Activated gamma-delta T cell treated with anti-CD3 and anti-CD28 coated beads, Interleukin-2, amount 50 U/mL, for 16 hours (primary cell): ENCODE data around the gene LRP6.

Experiments
- DNase-seq: peaks from one replicate; pipeline ENCODE4 v3.0.0-alpha.2; 2020; ENCODE audit warnings: low read depth

LRP6 gene

DNA sequence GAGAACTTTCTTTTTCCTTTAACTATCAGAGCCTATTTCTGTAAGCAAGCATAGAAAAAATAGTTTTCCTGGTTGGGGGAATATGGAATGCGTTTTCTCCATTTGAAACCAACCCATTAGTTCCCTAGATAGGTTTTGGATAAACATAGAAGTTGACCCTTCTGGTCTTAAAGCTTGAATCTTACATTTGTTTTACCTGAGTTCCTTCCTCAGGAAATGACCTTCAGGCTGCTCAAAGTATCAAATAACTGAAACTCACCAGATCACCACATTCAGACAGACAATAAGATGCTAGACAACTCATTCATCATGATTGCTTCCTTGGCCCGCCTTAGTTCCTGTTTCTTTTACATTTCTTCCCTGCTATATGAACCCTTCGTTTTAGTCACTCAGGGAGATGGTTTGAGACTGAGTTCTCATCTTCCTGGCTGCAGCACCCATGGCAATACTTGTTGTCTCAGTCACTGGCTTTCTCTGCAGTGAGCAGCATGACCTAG, 52.2 kb downstream of the LRP6 start:
- no peak for DNase-seq

DNA sequence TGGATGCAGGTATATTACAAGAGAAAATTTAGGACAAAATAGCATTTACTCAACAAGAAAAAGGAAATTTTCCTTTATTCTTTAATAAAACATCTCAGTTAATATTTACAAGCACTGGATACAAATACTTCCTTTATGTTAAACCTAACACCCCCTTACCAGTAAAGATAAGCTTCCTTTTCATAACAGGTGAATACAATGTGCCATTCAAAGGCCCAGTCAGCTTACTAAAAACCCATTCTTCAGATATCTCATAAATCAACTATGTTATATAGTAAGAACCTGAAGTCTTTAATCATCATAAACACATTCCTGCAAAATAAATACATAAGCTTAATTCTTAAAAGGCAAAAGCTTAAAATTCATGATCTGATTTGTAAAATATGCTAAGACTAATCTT, 52.6 kb downstream of the LRP6 start:
- no peak for DNase-seq

DNA sequence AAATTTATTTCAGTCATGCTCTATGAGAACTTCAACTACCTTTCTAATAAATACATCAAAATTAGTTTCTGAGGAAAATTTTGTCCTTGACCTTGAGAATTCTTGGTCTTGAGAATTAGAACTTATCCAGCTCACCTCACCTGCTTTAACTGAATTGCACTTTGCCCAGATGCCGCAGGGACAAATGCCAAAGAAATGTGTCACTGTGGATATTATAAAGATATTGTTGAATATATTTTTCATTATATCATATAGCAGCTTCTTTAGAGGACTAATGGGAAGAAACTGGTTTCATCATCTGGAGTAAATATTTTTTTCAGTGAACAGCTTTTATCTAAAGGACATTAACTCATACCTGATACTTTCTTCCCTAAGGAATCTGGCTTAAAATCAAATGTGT, 54.1 kb downstream of the LRP6 start:
- DNase-seq, result no peak

DNA sequence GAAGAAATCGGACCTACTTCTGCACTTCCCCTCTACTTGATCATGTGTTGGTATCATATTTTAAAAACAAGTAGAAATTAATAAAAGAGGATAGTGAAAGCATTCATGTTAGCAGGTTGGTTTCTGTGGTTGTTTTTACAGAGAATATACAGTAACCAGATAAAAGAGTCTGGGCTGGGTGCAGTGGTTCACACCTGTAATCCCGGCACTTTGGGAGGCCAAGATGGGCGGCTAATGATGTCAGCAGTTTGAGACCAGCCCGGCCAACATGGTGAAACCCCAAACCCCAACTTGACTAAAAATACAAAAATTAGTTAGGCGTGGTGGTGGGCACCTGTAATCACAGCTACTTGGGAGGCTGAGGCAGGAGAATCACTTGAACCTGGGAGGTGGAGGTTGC, 55.9 kb downstream of the LRP6 start:
- DNase-seq, result no peak

DNA sequence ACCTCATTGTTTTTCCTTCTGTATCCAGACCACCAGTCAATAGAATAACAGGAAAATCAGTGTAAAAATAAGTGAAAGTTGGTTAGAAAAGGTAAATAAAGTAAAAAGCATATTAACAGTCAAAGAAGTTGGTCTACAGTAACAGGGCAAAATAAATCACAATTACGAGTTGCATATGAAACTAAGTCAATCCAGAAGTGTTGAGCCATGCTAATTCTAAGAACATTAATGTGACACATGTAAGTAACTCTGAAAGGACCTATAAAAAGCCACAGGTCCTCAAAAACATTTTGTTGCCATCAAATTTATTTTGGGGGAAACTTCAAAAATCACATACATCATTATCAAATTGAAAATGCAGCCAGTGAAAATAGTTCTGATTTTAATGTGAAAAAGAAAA, 56.4 kb downstream of the LRP6 start:
- no peak for DNase-seq

DNA sequence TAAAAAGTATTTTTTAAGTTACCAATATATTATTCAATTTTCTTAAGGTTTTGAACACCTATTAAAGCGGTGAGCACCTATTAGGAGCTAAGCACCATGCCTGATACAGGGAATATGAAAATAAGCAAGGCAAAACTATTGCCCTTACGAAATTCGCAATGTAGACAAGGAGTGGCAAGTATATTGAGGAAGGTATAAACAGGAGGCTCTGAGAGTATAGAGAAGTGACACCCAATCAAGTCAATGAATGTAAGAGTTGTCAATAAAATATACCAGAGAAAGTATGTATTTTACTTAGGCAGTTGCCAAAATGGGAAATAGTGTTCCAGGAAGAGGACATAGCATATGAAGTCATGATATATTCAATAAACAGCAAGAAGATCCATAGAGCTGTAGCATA, 57.2 kb downstream of the LRP6 start:
- no peak for DNase-seq

DNA sequence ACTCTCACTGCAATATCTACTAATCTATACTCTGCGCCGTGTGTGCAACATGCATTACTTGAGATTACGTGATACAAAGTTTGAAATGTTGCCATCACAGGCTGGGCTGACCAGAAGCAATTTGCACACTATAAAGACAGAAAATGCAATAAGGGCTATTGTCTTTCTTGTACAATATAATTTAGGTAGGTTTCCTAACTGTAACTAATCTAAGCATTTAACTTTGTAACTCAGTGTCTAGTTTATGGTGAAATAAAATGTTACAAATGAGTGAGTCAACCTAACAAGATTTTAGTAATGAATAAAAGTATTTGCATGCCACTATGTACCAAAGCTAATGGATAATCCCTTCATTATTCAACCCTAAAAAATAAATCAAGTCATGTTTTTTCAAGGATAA, 57.8 kb downstream of the LRP6 start:
- no peak for DNase-seq

DNA sequence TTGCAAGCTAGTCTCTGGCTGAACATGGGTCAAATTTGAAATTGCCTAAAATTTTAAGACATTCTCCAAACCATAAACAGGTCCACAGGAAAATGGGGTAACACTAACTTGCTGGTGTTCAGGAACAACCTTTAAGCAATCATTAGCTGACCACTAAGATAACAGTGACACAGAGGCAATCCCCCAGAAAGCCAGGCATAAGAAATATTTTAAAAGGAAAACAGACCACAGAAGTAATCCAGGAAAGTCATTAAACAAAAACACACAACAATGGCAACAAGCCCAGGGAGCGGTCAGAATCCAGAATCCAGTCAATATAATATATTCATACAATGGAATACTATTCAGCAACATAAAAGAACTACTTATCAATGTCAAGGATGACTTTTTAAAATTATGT, 59.1 kb downstream of the LRP6 start:
- no peak for DNase-seq

DNA sequence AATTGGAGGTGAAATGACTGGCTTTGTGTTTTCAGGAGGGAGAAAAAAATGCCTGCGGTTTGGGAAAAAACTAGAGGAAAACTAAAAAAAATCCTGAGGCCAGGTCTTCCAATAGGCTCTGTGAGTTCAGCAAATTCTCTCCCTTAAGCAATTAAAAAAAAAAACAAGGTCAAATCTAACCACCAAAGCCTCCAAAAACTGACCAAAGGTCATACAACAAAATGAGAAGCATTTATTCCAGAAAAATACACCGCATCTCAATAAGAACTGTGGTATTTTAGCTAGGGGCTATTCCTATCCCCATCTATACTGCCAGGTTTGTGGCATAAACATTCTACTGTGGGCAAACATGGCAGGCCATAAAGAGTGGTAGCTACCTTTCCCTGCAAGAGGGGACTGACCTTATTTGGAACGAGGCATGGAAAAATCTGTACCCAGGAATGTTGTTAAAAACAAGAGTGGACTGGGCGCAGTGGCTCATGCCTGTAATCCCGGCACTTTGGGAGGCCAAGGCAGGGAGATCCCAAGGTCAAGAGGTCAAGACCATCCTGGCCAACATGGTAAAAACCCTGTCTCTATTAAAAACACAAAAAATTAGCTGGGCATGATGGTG, 60.0 kb downstream of the LRP6 start:
- DNase-seq, result no peak

DNA sequence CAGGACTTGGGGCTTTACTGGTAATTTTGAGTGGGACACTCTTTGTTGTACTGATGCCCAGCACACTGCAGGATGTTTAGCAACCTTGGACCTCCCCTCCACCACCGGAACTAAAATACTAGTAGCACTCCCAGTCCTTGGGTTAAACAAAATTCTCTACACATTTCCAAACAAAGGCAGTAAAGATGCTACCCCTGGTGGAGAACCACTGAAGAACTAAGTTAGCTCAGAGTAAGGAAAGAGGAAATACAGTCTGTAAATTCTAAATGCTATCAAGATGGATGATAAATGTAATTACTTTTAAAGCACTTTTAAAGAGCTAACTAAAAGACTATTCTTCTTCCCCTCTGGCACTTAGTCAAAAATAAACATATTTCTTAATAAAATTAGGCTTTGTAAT, 64.1 kb downstream of the LRP6 start:
- no peak for DNase-seq

DNA sequence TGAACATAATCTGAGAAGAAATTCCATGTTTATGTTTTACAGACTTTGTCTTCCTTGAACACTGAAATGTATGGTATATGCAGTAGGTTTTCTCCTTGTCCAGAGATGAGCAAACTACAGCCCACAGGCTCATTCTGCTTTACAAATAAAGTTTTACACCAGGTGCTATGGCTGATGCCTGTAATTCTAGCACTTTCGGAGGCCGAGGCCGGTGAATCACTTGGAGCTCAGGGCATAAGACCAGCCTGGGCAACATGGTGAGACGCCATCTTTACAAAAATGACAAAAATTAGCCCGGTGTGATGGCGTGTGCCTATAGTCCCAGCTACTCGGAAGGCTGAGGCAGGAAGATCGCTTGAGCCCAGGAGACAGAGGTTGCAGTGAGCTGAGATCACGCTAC, 64.7 kb downstream of the LRP6 start:
- DNase-seq, result no peak

DNA sequence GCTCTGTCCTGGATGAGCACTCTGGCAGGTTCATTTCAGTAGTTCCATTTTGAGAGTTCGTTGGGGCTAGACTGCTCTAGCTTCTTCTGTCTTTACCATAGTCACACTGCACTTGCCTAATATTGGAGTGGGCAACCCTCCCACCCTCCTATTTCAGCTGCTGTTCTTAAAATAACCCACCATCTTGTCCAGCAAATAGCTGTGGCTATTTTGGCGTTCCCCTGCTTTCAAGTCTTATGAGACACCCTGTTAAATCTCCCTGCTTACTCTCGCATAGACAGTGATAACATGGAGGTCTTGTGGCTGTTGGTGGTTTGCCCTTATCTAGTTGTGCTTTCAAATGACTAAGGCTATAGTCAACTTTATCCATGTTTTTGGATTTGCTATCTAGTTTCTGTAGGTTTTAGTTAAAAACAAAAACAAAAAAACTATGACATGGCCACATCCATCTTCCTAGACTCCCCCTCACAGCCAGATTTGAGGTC, 65.5 kb downstream of the LRP6 start:
- no peak for DNase-seq

DNA sequence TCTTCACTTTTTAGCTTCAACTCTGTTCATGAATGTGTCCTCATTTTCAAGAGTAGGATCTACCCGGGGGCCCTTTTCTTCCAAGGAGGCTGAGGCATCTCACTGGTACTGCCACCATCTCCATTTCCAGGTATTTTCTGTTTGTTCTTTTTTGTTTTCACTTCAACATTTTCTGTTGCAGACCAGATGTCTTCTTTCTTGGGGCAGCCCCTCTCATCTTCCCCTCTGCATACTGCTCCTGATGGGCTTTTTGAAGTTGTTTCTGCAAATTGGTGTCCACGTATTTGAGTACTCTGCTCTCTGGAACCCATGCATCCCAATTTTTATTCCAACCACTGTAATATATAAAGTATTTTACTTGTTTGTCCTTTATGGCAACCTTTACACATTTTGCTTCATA, 66.5 kb downstream of the LRP6 start:
- DNase-seq, result no peak

DNA sequence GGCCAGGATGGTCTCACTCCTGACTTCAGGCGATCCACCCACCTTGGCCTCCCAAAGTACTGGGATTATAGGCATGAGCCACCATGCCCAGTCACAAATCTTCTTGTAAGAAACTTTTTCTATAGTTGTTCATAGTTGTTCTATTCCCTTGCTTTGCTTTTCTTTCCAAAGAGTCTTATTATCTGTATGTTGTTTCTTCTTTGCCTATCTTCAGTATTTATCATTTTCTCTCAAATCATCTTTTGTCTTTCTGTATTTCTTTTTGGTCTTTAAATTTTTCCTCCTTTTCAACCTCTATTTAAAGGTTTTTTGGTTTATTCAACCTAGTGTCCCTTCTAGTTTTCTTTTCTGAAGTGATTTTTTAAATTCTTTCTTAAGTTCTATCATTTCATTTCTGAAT, 68.7 kb downstream of the LRP6 start:
- no peak for DNase-seq

DNA sequence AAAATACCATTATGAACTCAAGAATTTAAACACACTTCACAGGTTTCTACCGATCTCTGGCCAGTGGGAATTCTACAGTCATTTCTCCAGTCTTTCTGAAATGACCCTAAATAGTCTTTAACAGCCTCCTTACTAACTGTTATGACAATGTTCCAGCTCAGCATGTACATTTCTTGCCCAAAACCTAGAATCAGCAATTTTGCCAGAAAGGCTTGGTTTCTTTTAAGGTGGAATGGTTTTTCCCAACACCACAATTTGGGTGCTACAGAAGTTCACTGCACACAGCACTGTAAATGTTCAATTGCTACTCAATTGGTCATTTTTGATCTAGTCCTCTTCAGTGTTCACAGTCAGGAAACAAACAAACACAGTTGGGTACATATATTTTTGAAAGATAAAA, 69.7 kb downstream of the LRP6 start:
- no peak for DNase-seq

DNA sequence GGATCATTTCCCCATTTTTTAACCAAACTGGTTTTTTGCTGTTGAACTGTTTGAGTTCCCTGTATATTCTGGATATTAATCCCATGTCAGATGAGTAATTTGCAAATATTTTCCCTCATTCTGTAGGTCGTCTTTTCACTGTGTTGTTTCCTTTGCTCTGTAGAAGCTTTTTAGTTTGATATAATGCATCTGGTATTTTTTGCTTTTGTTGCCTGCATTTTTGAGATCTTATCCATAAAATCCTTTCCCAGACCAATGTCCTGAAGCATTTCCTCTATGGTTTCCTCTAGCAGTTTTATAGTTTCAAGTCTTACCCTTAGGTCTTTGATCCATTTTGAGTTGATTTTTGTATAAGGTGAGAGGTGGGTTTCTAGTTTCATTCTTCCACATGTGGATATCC, 71.3 kb downstream of the LRP6 start:
- no peak for DNase-seq

DNA sequence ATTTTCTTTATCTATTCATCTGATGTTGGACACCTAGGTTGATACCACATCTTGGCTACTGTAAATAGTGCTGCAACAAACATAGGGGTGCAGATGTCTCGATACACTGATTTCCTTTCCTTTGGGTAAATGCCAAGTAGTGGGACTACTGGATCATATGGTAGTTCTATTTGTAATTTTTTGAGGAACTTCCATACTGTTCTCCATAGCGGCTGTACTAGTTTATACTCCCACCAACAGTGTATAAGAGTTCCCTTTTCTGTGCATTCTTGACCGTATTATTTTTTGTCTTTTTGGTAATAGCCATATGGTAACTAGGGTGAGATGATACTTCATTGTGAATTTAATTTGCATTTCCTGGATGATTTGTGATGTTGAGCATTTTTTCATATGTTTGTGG, 71.8 kb downstream of the LRP6 start:
- no peak for DNase-seq

DNA sequence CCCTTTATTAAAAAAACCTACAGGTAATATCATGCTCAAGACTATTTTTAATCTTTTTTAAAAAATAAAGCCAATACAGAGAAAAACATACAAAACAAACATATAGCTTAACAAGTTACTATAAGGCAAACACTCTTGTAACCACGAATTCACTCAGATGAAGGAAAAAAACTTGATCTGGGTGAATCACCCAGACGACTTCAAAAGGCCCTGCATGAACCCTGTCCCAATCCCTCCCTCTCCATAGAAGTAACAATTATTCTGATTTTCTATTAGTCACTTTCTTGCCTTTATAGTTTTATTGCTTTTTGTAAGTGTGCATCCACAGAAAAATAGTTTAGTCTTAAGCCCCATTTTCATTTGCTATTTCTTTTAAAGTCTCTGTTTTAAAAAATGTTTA, 72.6 kb downstream of the LRP6 start:
- no peak for DNase-seq

DNA sequence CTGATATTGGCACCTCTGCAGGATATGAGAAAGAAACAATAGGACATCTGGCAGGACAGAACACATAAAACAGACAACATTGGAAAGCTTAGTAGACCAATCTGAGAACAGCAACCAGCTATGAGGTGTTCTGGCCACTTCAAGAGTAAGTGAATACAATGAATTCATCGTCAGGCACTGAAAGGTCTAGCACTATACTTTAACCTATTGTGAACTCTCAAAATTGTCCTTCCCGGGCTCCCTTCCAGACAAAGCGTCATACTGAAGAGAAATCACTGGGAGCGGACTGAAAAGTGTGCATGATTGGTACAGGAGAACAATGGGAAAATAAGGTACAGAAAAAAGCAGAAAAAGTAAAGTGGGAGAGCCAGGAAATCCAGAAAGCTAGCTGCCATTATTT, 75.8 kb downstream of the LRP6 start:
- no peak for DNase-seq

DNA sequence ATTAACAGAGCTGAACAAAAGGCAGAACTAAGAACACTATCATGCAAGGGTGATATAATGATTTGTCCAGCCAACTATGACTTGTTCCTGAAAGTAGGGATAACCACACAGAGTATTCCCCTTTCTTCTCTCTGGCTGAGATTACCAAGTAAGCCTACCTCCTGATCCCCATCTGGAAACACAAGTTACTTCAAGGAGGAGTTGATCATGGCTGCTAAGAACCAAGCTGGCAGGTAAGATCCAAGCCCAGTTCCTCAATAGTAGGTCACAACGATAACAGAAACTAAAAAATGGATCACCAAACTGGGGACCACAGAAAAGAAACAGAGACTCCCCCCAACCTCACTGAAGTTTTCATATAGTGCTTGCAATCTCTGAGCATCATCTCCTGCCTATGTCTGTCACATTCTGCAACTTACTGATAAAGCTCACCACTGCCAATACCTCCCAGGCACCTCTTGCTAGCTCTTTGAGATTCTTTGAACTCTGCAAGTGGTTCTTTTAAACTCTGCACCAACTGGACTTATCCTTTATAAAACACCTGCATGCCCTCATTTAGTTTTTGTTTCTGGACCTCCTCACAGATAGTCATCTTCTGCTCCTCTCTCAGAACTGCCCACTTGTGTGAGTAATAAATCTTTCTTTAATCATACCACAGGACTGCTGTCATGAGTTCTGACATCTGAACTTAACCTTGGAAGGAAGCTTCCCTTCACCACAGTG, 76.6 kb downstream of the LRP6 start:
- DNase-seq, result no peak

DNA sequence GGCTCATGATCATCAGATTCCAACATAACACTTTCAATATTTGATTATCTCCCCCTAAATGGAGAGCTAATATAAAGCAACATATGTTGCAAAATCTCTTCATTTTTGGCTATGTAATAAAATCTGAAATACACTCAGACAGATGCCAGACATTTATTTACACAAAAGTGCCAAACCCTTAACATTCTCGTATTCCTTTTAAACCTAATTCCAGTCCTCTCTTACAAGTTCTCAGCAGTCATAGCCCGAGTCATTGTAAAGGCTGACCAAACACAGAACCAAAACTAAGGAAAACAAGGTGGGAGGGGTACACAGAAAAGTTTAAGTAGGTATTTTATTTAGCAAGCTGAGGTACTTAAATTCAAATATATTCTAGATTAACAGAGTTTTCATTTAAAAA, 81.4 kb downstream of the LRP6 start:
- DNase-seq, result no peak

DNA sequence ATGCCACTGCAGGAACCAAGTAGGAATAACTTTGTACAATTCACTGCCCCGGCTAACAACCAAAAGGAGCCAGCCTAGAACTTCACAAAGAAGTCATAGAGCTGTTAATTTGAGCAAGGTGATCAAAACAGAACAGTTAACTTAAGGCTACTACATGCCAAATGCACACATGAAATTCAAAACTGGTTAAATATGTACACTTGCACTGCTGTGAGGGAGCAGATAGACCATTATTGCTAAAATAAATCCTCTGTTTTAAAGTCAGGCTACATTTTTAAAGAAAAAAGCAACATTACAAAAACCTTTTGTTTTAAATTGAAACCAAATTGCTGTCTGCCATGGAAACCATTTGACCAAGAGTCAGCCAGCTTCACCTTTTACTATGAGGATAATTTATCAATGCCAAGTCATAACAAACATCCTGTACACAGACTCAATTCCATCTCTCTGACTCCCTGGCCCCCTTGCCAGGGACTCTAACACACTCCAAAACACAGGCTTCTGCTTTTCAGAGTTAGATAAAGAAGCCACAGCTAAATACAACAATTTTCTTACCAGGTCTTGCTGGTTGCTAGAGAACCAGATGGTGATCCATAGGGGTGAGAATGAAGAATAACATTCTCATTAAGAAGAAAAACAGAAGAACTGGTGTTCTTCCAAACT, 84.0 kb downstream of the LRP6 start:
- no peak for DNase-seq

DNA sequence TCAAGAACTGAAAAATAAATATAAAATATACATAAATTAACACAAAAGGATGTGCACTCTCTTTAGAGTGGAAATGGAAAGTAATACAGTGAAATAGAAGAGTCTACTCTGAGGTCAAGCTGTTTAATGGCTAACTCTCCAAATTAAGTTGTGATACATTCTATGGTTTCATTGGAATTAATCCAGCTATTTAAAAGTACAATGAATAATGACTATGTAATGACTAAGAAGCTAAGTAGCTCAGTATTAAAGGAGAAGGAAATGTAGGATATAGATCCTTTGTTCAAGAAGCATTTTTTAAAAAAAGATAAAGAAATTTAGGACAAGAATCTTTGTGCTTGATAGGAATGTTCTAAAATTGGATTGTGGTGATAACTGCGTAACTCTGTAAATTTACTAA, 85.3 kb downstream of the LRP6 start:
- no peak for DNase-seq
